ENCODE measurements around the gene TAS2R1. TPM values are rescaled to one million over a fixed set of nuclear protein-coding genes. Genes with fewer than 3 reads are reported as not detected.

The TAS2R1 gene
- total RNA-seq, 1 experiment from 2014 or later, result not detected

DNA sequence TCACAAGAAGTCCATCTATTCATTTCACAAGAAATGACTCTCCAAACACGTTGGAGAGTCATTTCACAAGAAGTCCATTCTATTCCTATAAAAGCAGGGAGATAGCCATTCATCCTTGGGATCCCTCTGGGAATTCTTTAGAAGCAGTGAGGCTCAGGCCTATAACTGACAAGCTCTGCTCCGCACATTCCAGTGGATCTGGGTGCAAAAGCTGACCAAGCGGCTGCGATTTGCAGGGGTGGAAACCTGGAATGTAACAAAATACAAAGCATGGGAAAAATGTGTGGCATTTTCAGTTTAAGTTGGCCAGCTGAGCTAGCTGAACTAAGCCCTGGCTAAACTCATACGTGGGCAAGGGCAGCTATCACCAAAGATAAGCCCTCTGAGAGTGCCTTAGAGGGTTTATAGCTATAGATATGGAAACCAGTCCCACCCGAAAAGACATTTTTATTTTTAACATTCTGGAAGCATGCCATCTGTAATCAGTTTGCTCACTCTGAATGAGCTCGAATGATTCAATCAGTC, 8.7 kb downstream of the TAS2R1 start:
- peaks cover 0 to 10% of the 10 kb centered on the region in 2 experiments; a peak in 2 of 4 replicates for H3K9me3 ChIP-seq (ENCODE audit: control insufficient read depth in 1 of 2, insufficient read depth in 1 of 2, low read depth in 1 of 2, low read length in 2 of 2)
- no peak overlapping the region for H3K4me2 ChIP-seq (ENCODE audit: low read length)
- ATAC-seq, result no peak
- intact Hi-C loops (cut with micrococcal nuclease), result no loop called here
- H3K27ac ChIP-seq (ENCODE audit: low read depth, low read length), result no peak overlapping the region
- H3K27me3 ChIP-seq (ENCODE audit: insufficient read depth, low read length), result no peaks in the 10 kb centered on the region
- H3K36me3 ChIP-seq (ENCODE audit: control insufficient read depth in 1 of 2, insufficient read depth in 2 of 2, low read length in 2 of 2), result no peaks in the 10 kb centered on the region
- H3K79me2 ChIP-seq (ENCODE audit: insufficient read depth, low read length), result no peaks in the 10 kb centered on the region
- no peaks in the 10 kb centered on the region for H3K9me2 ChIP-seq (ENCODE audit: insufficient read depth)
- no peaks in the 10 kb centered on the region for H4K20me1 ChIP-seq (ENCODE audit: insufficient read depth)
- H2AFZ ChIP-seq (ENCODE audit: low read depth, low read length, poor library complexity, severe bottlenecking), result no peak overlapping the region
- ChIA-PET RAD21 (ENCODE audit: low non-redundant PET in 1 of 2, low total read pairs in 2 of 2, uncharacterized antibody in 2 of 2, unreplicated experiment in 2 of 2) (no interaction called here), CTCF (no interaction called here), POLR2A (no interaction called here)
- no peaks in the 10 kb centered on the region for H3K4me1 ChIP-seq (ENCODE audit: control insufficient read depth in 1 of 2, insufficient read depth in 2 of 2, low read length in 2 of 2)
- BruUV-seq (replicated peaks), result no TSS peak
- TF ChIP-seq ZFX (IDR thresholded peaks at IDR 0.05) (no peak), SIN3A (IDR thresholded peaks at IDR 0.05; ENCODE audit: low read depth) (no peak)
- H3K4me3 ChIP-seq (replicated peaks in 1 of 2; ENCODE audit: low read depth in 1 of 2, low read length in 2 of 2), result no peak overlapping the region
- H3K9ac ChIP-seq (ENCODE audit: low read length), result no peak overlapping the region
- no peak for DNase-seq (ENCODE audit: low read depth, low spot score)

DNA sequence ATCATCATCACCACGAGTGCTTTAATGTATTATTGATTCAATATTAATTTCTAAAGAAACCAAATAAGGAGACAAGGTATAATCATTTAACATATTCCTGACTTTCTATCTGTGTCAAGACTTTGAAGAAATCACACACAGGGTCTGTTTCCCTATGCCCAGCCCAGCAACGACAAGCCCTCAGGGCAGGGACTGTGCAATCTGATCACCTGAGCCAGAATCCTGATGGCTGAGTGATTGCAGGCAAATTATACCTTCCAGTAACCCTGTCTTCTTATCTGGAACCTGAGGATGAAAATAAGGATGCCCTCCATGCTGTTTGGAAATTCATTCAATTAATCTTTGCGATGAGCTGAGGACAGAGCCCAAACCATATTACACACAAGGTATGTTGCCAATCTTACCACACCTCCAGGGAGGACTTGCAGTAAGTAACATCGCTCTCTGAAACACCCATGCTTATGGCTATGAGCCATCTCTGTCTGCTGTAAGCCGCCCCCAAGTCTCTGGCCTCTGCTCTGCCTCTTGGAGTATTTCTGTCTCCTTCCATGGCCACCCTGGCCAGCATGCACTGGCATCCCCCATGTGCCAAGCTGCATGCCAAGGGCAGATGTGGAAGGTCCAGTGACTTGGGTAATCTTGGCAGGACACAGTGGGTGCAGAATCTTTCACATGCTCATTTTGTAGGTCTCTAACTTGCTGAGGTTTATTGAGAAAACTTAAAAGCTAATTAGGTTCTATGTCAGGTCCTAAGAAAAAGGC, 10.6 kb downstream of the TAS2R1 start:
- CTCF ChIA-PET, result no interaction called here
- no peaks in the 10 kb centered on the region for H4K20me1 ChIP-seq (ENCODE audit: insufficient read depth)
- H3K27ac ChIP-seq (ENCODE audit: low read depth, low read length), result no peak overlapping the region
- H3K4me1 ChIP-seq (ENCODE audit: control insufficient read depth in 1 of 2, insufficient read depth in 2 of 2, low read length in 2 of 2), result no peaks in the 10 kb centered on the region
- H3K79me2 ChIP-seq (ENCODE audit: insufficient read depth, low read length), result no peaks in the 10 kb centered on the region
- no peak for DNase-seq (ENCODE audit: low read depth, low spot score)
- H3K9me3 ChIP-seq (ENCODE audit: control insufficient read depth in 1 of 2, insufficient read depth in 1 of 2, low read depth in 1 of 2, low read length in 2 of 2), result peaks cover 0 to 8% of the 10 kb centered on the region in 2 experiments; a peak in 2 of 4 replicates
- POLR2A ChIA-PET, result no interaction called here
- no peaks in the 10 kb centered on the region for H3K9me2 ChIP-seq (ENCODE audit: insufficient read depth)
- no peak for ATAC-seq
- H3K4me2 ChIP-seq (ENCODE audit: low read length), result no peak overlapping the region
- BruUV-seq (replicated peaks), result no TSS peak
- no peak overlapping the region for H2AFZ ChIP-seq (ENCODE audit: low read depth, low read length, poor library complexity, severe bottlenecking)
- intact Hi-C loops (cut with micrococcal nuclease), result no loop called here
- RAD21 ChIA-PET (ENCODE audit: low non-redundant PET in 1 of 2, low total read pairs in 2 of 2, uncharacterized antibody in 2 of 2, unreplicated experiment in 2 of 2), result no interaction called here
- TF ChIP-seq, protein P1, sequence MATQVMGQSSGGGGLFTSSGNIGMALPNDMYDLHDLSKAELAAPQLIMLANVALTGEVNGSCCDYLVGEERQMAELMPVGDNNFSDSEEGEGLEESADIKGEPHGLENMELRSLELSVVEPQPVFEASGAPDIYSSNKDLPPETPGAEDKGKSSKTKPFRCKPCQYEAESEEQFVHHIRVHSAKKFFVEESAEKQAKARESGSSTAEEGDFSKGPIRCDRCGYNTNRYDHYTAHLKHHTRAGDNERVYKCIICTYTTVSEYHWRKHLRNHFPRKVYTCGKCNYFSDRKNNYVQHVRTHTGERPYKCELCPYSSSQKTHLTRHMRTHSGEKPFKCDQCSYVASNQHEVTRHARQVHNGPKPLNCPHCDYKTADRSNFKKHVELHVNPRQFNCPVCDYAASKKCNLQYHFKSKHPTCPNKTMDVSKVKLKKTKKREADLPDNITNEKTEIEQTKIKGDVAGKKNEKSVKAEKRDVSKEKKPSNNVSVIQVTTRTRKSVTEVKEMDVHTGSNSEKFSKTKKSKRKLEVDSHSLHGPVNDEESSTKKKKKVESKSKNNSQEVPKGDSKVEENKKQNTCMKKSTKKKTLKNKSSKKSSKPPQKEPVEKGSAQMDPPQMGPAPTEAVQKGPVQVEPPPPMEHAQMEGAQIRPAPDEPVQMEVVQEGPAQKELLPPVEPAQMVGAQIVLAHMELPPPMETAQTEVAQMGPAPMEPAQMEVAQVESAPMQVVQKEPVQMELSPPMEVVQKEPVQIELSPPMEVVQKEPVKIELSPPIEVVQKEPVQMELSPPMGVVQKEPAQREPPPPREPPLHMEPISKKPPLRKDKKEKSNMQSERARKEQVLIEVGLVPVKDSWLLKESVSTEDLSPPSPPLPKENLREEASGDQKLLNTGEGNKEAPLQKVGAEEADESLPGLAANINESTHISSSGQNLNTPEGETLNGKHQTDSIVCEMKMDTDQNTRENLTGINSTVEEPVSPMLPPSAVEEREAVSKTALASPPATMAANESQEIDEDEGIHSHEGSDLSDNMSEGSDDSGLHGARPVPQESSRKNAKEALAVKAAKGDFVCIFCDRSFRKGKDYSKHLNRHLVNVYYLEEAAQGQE (IDR thresholded peaks at IDR 0.05; ENCODE audit: low read depth), result no peak
- TF ChIP-seq, protein P2, sequence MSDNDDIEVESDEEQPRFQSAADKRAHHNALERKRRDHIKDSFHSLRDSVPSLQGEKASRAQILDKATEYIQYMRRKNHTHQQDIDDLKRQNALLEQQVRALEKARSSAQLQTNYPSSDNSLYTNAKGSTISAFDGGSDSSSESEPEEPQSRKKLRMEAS (IDR thresholded peaks at IDR 0.05), result no peak
- TF ChIP-seq ELF1 (IDR thresholded peaks at IDR 0.05; ENCODE audit: borderline replicate concordance, low read depth) (no peak), ZFX (IDR thresholded peaks at IDR 0.05) (no peak), POLR2AphosphoS5 (IDR thresholded peaks at IDR 0.05; ENCODE audit: low read depth, low read length) (no peak), CBX3 (IDR thresholded peaks at IDR 0.05; ENCODE audit: low read depth) (no peak), SRF (IDR thresholded peaks at IDR 0.05; ENCODE audit: low read depth) (no peak)
- TF ChIP-seq, protein P3, sequence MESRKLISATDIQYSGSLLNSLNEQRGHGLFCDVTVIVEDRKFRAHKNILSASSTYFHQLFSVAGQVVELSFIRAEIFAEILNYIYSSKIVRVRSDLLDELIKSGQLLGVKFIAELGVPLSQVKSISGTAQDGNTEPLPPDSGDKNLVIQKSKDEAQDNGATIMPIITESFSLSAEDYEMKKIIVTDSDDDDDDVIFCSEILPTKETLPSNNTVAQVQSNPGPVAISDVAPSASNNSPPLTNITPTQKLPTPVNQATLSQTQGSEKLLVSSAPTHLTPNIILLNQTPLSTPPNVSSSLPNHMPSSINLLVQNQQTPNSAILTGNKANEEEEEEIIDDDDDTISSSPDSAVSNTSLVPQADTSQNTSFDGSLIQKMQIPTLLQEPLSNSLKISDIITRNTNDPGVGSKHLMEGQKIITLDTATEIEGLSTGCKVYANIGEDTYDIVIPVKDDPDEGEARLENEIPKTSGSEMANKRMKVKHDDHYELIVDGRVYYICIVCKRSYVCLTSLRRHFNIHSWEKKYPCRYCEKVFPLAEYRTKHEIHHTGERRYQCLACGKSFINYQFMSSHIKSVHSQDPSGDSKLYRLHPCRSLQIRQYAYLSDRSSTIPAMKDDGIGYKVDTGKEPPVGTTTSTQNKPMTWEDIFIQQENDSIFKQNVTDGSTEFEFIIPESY (IDR thresholded peaks at IDR 0.05; ENCODE audit: extremely low read depth, insufficient replicate concordance, low read length), result no peak
- H3K36me3 ChIP-seq (ENCODE audit: control insufficient read depth in 1 of 2, insufficient read depth in 2 of 2, low read length in 2 of 2), result no peaks in the 10 kb centered on the region
- H3K4me3 ChIP-seq (replicated peaks in 1 of 2; ENCODE audit: low read depth in 1 of 2, low read length in 2 of 2), result no peak overlapping the region
- H3K27me3 ChIP-seq (ENCODE audit: insufficient read depth, low read length), result no peaks in the 10 kb centered on the region
- H3K9ac ChIP-seq (ENCODE audit: low read length), result no peak overlapping the region

All from HCT116 (cell line).